Body of pancreas (tissue), 4 donors: ENCODE results near the gene SLC38A9. TPM values are rescaled to one million over a fixed set of nuclear protein-coding genes. Genes with fewer than 3 reads are reported as not detected.

ENCODE experiments used
- ATAC-seq: fragments of 150-250 bp; one replicate; pipeline ENCODE4 v1.9.1; 2016
- DNase-seq, 4 donors: peaks; one replicate each; pipeline ENCODE4 v3.0.0-alpha.2; 2019
- H3K27ac ChIP-seq, 4 donors: fragments of 200-600 bp; sonication (generic); 1 replicate in 3 of 4; 2 replicates in 1 of 4; pipeline versions ENCODE4 v1.5.1 to v1.6.1; 2016 to 2019; ENCODE audit warnings: mild to moderate bottlenecking in 1 of 4, mixed read lengths in 1 of 4, moderate library complexity in 1 of 4
- H3K27me3 ChIP-seq, 2 donors: fragments of 200-600 bp; sonication (generic); one replicate each; pipeline ENCODE4 v1.6.0; 2016; ENCODE audit warnings: mild to moderate bottlenecking in 1 of 2
- H3K36me3 ChIP-seq, 2 donors: fragments of 200-600 bp; sonication (generic); replicated peaks in 1 of 2; 2 replicates each; pipeline ENCODE4 v1.5.1; 2016; ENCODE audit warnings: low read depth in 2 of 2; ENCODE audit not compliant: insufficient read depth in 1 of 2
- H3K4me1 ChIP-seq: fragments of 200-600 bp; sonication (generic); one replicate; pipeline ENCODE4 v1.6.0; 2016
- H3K4me3 ChIP-seq, 2 donors: fragments of 200-600 bp; sonication (generic); 1 replicate in 1 of 2; 2 replicates in 1 of 2; pipeline ENCODE4 v1.5.1; 2016 to 2019
- H3K9me3 ChIP-seq, 3 donors: fragments of 200-600 bp; sonication (generic); 1 replicate in 2 of 3; 2 replicates in 1 of 3; pipeline ENCODE4 v1.5.1; 2016
- POLR2A ChIP-seq, 3 donors: fragments of 450-650 bp; IDR thresholded peaks; one replicate each; pipeline ENCODE4 v1.6.1; 2016; ENCODE audit warnings: antibody characterized with exemption in 3 of 3, mild to moderate bottlenecking in 2 of 3
- WGBS, 2 donors: methylation state at CpG; one replicate each; pipeline ENCODE4 v1.1.5; 2017; 5-methylcytosine and 5-hydroxymethylcytosine counted together
- intact Hi-C: fragments of 100-400 bp; cut with DNase I; formaldehyde crosslinking; loops from one replicate; pipeline ENCODE4 v1.15.1; 2023
- total RNA-seq, 2 donors: library from RNA; depleted of rRNA; stranded (reverse); fragments of >200 nt; gene quantifications; one replicate each; pipeline ENCODE4 v1.1.0, GENCODE V29; 2016
- TF ChIP-seq, protein P1 (sequence below), 7 experiments: fragments of 450-650 bp in 4 of 7; fragments of 200-600 bp in 3 of 7; sonication (generic) in 3 of 7; IDR thresholded peaks; one replicate each; pipeline ENCODE4 v1.5.1; 2016 to 2019; ENCODE audit warnings: antibody characterized with exemption in 7 of 7

The SLC38A9 gene
- total RNA-seq, 2 donors from 2014 or later: 33.5 to 43.8 TPM

DNA sequence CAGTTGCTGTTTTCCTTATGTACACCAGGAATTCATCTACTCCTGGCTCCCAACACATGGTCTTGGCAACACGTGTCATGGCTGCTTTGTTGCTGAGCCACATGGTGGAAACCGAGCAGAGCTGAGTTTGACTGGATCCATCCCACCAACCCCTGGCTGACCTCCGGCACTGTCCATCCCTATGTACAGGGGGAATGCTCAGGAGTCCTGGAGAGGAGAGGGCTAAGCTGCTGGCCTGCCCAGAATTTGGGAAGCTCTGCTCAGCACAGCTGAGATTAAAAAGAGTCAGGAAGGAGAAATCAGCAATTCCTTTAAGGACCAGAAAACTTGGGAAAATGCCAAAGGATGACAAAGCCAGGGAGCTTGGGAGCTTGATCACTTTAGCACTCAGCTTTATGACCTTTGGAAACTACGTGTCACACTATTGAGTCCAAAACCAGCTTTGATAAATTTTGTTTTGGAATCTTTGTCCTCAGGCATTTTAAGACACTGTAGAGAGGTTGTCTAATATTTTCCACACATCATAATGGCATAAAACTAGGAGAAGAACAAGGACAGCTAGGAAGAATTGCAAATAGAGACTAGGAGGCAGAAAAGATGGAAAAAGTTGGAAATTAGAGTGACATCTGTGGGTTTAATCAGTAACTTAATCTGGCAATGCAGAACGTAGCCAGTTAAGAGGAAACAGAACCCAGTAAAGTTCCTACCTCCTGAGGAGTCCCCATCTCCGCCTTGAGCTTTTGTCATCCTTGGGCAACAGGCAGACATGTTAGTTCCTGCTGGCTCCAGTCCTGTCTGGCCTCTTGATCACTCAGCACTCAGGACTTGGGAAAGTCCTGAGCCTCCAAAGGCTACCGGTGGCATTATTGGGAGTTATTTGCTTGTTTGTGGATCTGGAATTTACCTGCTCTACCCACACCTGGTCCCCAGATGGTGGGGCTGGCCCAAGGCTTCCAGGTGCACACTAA lies 114.8 kb downstream of the SLC38A9 start:
- no peak overlapping the region for H3K4me3 ChIP-seq
- DNase-seq (peak; percentile 14 to 52 (median 31)), ATAC-seq (peak; percentile 16)
- intact Hi-C loops: no loop called here
- 46 to 54% methylated on average over 7 of the region's 7 CpGs for WGBS, 2 donors
- H3K9me3 ChIP-seq: no peaks in the 10 kb centered on the region
- H3K4me1 ChIP-seq: peaks cover 41% of the 10 kb centered on the region
- no peaks in the 10 kb centered on the region for H3K36me3 ChIP-seq
- TF ChIP-seq, protein P1, sequence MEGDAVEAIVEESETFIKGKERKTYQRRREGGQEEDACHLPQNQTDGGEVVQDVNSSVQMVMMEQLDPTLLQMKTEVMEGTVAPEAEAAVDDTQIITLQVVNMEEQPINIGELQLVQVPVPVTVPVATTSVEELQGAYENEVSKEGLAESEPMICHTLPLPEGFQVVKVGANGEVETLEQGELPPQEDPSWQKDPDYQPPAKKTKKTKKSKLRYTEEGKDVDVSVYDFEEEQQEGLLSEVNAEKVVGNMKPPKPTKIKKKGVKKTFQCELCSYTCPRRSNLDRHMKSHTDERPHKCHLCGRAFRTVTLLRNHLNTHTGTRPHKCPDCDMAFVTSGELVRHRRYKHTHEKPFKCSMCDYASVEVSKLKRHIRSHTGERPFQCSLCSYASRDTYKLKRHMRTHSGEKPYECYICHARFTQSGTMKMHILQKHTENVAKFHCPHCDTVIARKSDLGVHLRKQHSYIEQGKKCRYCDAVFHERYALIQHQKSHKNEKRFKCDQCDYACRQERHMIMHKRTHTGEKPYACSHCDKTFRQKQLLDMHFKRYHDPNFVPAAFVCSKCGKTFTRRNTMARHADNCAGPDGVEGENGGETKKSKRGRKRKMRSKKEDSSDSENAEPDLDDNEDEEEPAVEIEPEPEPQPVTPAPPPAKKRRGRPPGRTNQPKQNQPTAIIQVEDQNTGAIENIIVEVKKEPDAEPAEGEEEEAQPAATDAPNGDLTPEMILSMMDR (IDR thresholded peaks at IDR 0.05): no peak
- TF ChIP-seq POLR2A (IDR thresholded peaks at IDR 0.05): no peak
- H3K27me3 ChIP-seq: no peaks in the 10 kb centered on the region
- H3K27ac ChIP-seq: peak overlapping the region; percentile 40 to 72 (median 61)

DNA sequence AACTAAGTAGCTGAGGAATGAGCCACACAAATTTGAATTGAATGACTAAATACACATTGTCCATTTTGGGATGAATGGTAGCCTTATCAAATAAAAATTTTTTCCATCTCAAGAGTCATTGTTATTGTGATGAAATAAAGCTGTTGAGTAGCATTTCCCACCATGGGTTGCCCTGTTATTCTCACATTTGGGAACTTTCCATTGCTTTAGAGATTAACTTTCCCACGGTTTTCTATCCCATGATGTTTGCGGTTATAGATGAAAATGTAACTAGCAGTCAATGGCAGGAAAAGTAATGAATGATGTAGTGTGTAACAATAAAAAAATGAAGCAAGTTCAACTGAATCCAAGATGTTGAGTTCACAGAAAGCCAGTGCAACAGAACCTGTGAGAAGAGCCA lies 117.5 kb downstream of the SLC38A9 start:
- DNase-seq: no peak
- WGBS, 2 donors: 80 to 86% methylated on average over 2 of the region's 2 CpGs
- Histone ChIP-seq H3K4me3 (no peak overlapping the region), H3K27ac (peak overlapping the region in 1 of 4 donors; percentile 44), H3K4me1 (peaks cover 18% of the 10 kb centered on the region), H3K27me3 (no peaks in the 10 kb centered on the region), H3K9me3 (no peaks in the 10 kb centered on the region), H3K36me3 (no peaks in the 10 kb centered on the region)
- TF ChIP-seq, protein P1 (IDR thresholded peaks at IDR 0.05): no peak
- no peak for TF ChIP-seq POLR2A (IDR thresholded peaks at IDR 0.05)
- no peak for ATAC-seq
- intact Hi-C loops: no loop called here

DNA sequence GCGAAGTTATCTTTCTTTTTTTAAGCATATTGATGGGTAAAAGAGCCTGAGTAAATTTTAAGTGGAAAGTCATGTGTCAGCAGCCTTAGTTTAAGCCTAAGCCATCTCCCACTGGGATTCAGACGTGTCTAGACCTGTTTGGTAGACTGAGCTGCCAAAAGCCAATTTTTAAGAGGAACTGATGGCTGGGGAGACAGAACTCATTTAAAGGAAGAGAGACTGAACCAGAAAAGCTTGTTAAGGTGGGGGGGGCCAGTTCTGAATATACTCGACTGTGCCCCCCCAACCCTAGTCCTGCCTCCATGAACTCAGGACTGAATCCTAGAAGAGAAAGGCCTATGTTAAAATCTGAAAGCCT lies 119.0 kb downstream of the SLC38A9 start:
- H3K27me3 ChIP-seq: no peaks in the 10 kb centered on the region
- no peak for ATAC-seq
- no peaks in the 10 kb centered on the region for H3K9me3 ChIP-seq
- no peak overlapping the region for H3K4me3 ChIP-seq
- no peak for DNase-seq
- WGBS, 2 donors: 78 to 79% methylated on average over 3 of the region's 3 CpGs
- no peak overlapping the region for H3K27ac ChIP-seq
- peaks cover 11% of the 10 kb centered on the region for H3K4me1 ChIP-seq
- intact Hi-C loops: no loop called here
- no peaks in the 10 kb centered on the region for H3K36me3 ChIP-seq
- TF ChIP-seq, protein P1 (IDR thresholded peaks at IDR 0.05): no peak
- TF ChIP-seq POLR2A (IDR thresholded peaks at IDR 0.05): no peak

DNA sequence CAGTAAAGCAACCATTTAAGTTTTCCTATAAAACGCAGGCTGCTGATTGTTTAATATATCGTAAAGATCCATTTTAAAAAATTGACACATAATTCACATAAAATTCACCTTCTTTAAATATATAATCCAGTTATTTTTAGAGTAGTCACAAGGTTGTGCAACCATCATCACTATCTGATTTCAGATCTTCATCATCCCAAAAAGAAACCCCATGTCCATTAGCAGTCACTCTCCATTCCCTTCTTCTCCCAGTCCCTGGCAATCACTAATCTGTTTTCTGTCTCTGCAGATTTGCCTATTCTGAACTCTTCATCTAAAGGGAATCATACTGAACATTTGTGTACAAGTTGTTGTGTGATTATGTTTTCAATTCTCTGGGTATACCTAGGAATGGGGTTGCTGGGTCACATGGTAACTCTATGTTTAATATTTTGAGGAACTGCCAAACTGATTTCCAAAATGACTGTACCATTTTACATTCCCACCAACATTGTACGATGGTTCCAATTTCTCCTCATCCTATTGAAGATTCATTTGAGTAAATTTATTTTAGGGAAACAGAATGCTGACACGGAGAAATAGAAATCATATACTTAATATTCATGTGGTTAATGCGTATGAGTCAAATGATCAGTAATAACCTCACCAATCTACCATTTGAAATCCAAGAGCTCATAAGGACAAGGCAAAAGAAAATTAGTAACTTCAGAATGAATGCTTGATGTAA lies 119.6 kb downstream of the SLC38A9 start:
- TF ChIP-seq POLR2A (IDR thresholded peaks at IDR 0.05): no peak
- TF ChIP-seq, protein P1 (IDR thresholded peaks at IDR 0.05): no peak
- 86 to 87% methylated on average over 5 of the region's 5 CpGs for WGBS, 2 donors
- no peaks in the 10 kb centered on the region for H3K27me3 ChIP-seq
- no peak overlapping the region for H3K4me3 ChIP-seq
- H3K4me1 ChIP-seq: peaks cover 8% of the 10 kb centered on the region
- H3K36me3 ChIP-seq: no peaks in the 10 kb centered on the region
- no peak for DNase-seq
- no peak overlapping the region for H3K27ac ChIP-seq
- intact Hi-C loops: no loop called here
- no peaks in the 10 kb centered on the region for H3K9me3 ChIP-seq
- ATAC-seq: no peak
